ENCODE measurements around the gene ATG7.
A peak's percentile ranks its signal among the peaks of the same experiment; 100 is the strongest.

Gene ATG7

DNA sequence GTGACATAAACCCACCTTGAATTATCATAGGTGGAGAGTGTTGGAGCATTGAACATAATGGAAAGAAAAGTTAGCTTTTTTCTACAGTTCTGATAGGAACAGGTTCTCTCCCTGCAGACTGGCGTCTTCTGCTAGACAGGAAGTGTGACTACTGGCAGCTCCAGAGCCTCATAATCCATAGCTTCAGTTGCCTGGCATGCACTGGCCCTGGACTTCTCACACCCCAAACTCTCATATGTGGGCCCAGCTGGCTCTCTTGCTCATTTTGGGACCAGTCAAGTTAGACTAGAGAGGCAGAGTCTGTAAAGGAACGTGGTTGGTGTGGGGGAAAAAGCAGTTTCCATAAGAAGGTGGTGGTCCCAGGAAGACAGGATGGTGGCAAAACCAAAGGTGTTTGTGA lies 191.4 kb downstream of the ATG7 start:
- TF ChIP-seq BACH2 (CRISPR knock-in tag; IDR thresholded peaks at IDR 0.05; ENCODE audit: borderline replicate concordance) (no peak), SNAI2 (CRISPR knock-in tag; IDR thresholded peaks at IDR 0.05) (no peak), TCF4 (CRISPR knock-in tag; IDR thresholded peaks at IDR 0.05; ENCODE audit: borderline replicate concordance) (no peak), OSR1 (CRISPR knock-in tag; IDR thresholded peaks at IDR 0.05) (no peak), ZNF565 (CRISPR knock-in tag; conservative IDR thresholded peaks at IDR 0.05; ENCODE audit: low read depth) (no peak), GLIS3 (CRISPR knock-in tag; IDR thresholded peaks at IDR 0.05) (no peak), TOX (CRISPR knock-in tag; IDR thresholded peaks at IDR 0.05; ENCODE audit: borderline replicate concordance) (no peak), CSDC2 (CRISPR knock-in tag; IDR thresholded peaks at IDR 0.05) (no peak), ZFP3 (CRISPR knock-in tag; IDR thresholded peaks at IDR 0.05) (no peak), ZNF8 (CRISPR knock-in tag; IDR thresholded peaks at IDR 0.05) (no peak), ZNF70 (CRISPR knock-in tag; IDR thresholded peaks at IDR 0.05) (no peak)
- TF ChIP-seq, protein P1, sequence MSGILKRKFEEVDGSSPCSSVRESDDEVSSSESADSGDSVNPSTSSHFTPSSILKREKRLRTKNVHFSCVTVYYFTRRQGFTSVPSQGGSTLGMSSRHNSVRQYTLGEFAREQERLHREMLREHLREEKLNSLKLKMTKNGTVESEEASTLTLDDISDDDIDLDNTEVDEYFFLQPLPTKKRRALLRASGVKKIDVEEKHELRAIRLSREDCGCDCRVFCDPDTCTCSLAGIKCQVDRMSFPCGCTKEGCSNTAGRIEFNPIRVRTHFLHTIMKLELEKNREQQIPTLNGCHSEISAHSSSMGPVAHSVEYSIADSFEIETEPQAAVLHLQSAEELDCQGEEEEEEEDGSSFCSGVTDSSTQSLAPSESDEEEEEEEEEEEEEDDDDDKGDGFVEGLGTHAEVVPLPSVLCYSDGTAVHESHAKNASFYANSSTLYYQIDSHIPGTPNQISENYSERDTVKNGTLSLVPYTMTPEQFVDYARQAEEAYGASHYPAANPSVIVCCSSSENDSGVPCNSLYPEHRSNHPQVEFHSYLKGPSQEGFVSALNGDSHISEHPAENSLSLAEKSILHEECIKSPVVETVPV (CRISPR knock-in tag; IDR thresholded peaks at IDR 0.05): no peak
- TF ChIP-seq, protein P2, sequence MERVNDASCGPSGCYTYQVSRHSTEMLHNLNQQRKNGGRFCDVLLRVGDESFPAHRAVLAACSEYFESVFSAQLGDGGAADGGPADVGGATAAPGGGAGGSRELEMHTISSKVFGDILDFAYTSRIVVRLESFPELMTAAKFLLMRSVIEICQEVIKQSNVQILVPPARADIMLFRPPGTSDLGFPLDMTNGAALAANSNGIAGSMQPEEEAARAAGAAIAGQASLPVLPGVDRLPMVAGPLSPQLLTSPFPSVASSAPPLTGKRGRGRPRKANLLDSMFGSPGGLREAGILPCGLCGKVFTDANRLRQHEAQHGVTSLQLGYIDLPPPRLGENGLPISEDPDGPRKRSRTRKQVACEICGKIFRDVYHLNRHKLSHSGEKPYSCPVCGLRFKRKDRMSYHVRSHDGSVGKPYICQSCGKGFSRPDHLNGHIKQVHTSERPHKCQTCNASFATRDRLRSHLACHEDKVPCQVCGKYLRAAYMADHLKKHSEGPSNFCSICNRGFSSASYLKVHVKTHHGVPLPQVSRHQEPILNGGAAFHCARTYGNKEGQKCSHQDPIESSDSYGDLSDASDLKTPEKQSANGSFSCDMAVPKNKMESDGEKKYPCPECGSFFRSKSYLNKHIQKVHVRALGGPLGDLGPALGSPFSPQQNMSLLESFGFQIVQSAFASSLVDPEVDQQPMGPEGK (CRISPR knock-in tag; IDR thresholded peaks at IDR 0.05; ENCODE audit: borderline replicate concordance): no peak
- TF ChIP-seq, protein P3, sequence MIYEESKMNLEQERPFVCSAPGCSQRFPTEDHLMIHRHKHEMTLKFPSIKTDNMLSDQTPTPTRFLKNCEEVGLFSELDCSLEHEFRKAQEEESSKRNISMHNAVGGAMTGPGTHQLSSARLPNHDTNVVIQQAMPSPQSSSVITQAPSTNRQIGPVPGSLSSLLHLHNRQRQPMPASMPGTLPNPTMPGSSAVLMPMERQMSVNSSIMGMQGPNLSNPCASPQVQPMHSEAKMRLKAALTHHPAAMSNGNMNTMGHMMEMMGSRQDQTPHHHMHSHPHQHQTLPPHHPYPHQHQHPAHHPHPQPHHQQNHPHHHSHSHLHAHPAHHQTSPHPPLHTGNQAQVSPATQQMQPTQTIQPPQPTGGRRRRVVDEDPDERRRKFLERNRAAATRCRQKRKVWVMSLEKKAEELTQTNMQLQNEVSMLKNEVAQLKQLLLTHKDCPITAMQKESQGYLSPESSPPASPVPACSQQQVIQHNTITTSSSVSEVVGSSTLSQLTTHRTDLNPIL (CRISPR knock-in tag; IDR thresholded peaks at IDR 0.05; ENCODE audit: low read depth): no peak
- no peak for ATAC-seq

DNA sequence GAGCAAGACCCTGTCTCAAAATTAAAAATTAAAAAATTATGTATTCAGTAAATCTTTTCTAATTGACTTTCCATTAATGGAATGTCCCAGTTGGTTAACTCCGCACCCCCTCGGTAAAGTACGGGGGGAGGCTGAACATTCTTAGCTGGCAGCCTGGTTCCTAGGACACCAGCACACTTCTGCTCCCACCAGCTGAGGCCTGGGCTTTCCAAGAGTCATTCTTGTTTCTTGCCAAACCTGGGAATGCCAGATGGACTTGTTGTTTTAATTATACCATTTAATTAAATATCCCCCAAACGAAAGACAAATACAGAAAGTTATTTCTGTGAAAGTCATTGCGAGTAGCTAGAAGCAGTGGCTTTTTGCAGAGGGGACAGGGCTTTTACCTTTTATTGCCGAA lies 192.2 kb downstream of the ATG7 start:
- no peak for ATAC-seq
- TF ChIP-seq, protein P1 (CRISPR knock-in tag; IDR thresholded peaks at IDR 0.05): no peak
- TF ChIP-seq ZC3H10 (CRISPR knock-in tag; IDR thresholded peaks at IDR 0.05) (no peak), TOX (CRISPR knock-in tag; IDR thresholded peaks at IDR 0.05; ENCODE audit: borderline replicate concordance) (no peak), BACH2 (CRISPR knock-in tag; IDR thresholded peaks at IDR 0.05; ENCODE audit: borderline replicate concordance) (no peak), ZFP3 (CRISPR knock-in tag; IDR thresholded peaks at IDR 0.05) (no peak), ZFP30 (CRISPR knock-in tag; IDR thresholded peaks at IDR 0.05) (no peak), ZNF70 (CRISPR knock-in tag; IDR thresholded peaks at IDR 0.05) (no peak), ARNTL (CRISPR knock-in tag; IDR thresholded peaks at IDR 0.05; ENCODE audit: borderline replicate concordance, low read depth) (no peak), CSDC2 (CRISPR knock-in tag; IDR thresholded peaks at IDR 0.05) (no peak), RARB (CRISPR knock-in tag; IDR thresholded peaks at IDR 0.05) (no peak), ISL1 (CRISPR knock-in tag; IDR thresholded peaks at IDR 0.05) (peak; percentile 28; the same call in 1 of the 2 replicates), PPARA (CRISPR knock-in tag; IDR thresholded peaks at IDR 0.05; ENCODE audit: borderline replicate concordance) (no peak), TCF4 (CRISPR knock-in tag; IDR thresholded peaks at IDR 0.05; ENCODE audit: borderline replicate concordance) (peak; percentile 87)
- TF ChIP-seq, protein P3 (CRISPR knock-in tag; IDR thresholded peaks at IDR 0.05; ENCODE audit: low read depth): no peak
- TF ChIP-seq, protein P2 (CRISPR knock-in tag; IDR thresholded peaks at IDR 0.05; ENCODE audit: borderline replicate concordance): no peak
- TF ChIP-seq, protein P4, sequence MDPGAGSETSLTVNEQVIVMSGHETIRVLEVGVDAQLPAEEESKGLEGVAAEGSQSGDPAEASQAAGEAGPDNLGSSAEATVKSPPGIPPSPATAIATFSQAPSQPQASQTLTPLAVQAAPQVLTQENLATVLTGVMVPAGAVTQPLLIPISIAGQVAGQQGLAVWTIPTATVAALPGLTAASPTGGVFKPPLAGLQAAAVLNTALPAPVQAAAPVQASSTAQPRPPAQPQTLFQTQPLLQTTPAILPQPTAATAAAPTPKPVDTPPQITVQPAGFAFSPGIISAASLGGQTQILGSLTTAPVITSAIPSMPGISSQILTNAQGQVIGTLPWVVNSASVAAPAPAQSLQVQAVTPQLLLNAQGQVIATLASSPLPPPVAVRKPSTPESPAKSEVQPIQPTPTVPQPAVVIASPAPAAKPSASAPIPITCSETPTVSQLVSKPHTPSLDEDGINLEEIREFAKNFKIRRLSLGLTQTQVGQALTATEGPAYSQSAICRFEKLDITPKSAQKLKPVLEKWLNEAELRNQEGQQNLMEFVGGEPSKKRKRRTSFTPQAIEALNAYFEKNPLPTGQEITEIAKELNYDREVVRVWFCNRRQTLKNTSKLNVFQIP (CRISPR knock-in tag; IDR thresholded peaks at IDR 0.05; ENCODE audit: borderline replicate concordance, low read depth): no peak
